Ishikawa (cell line): ENCODE results near the gene CYBRD1.

Experiments used
- CEBPB ChIP-seq: IDR thresholded peaks from 2 replicates; pipeline ENCODE4 v1.6.1; 2012
- CREB1 ChIP-seq: IDR thresholded peaks from 2 replicates; pipeline ENCODE4 v1.6.1; 2012; ENCODE audit warnings: low read depth
- EGR1 ChIP-seq: IDR thresholded peaks from 2 replicates; pipeline ENCODE4 v1.6.1; 2012
- EP300 ChIP-seq: IDR thresholded peaks from 2 replicates; pipeline ENCODE4 v1.6.1; 2012; ENCODE audit warnings: borderline replicate concordance
- FOXM1 ChIP-seq: IDR thresholded peaks from 2 replicates; pipeline ENCODE4 v1.6.1; 2012; ENCODE audit warnings: low read depth, borderline replicate concordance
- MAX ChIP-seq: IDR thresholded peaks from 2 replicates; pipeline ENCODE4 v1.6.1; 2012
- NFIC ChIP-seq: IDR thresholded peaks from 2 replicates; pipeline ENCODE4 v1.6.1; 2012
- RAD21 ChIP-seq: IDR thresholded peaks from 2 replicates; pipeline ENCODE4 v1.6.1; 2012; ENCODE audit warnings: low read depth
- REST ChIP-seq: IDR thresholded peaks from 2 replicates; pipeline ENCODE4 v1.6.1; 2012; ENCODE audit warnings: low read depth, mild to moderate bottlenecking
- TAF1 ChIP-seq: IDR thresholded peaks from 2 replicates; pipeline ENCODE4 v1.6.1; 2012; ENCODE audit warnings: low read depth, mild to moderate bottlenecking
- TCF12 ChIP-seq: IDR thresholded peaks from 2 replicates; pipeline ENCODE4 v1.6.1; 2012; ENCODE audit warnings: low read depth
- TEAD4 ChIP-seq: IDR thresholded peaks from 2 replicates; pipeline ENCODE4 v1.6.1; 2012
- USF1 ChIP-seq: IDR thresholded peaks from 2 replicates; pipeline ENCODE4 v1.6.1; 2012
- YY1 ChIP-seq: IDR thresholded peaks from 2 replicates; pipeline ENCODE4 v1.6.1; 2012; ENCODE audit warnings: low read depth
- ZBTB7A ChIP-seq: IDR thresholded peaks from 2 replicates; pipeline ENCODE4 v1.6.1; 2012; ENCODE audit warnings: low read depth

CYBRD1 gene

GRCh38 chr2:171531836-171532450 is 9.7 kb downstream of the CYBRD1 start:
- TF ChIP-seq REST = no peak
- no peak for TF ChIP-seq ZBTB7A
- TF ChIP-seq EGR1 = no peak
- no peak for TF ChIP-seq TEAD4
- TF ChIP-seq FOXM1 = no peak
- no peak for TF ChIP-seq TAF1
- TF ChIP-seq CEBPB = no peak
- no peak for TF ChIP-seq TCF12
- TF ChIP-seq MAX = no peak
- TF ChIP-seq RAD21 = no peak
- no peak for TF ChIP-seq NFIC
- TF ChIP-seq USF1 = no peak
- TF ChIP-seq CREB1 = no peak
- TF ChIP-seq YY1 = no peak
- no peak for TF ChIP-seq EP300

GRCh38 chr2:171533331-171533730 is 11.1 kb downstream of the CYBRD1 start:
- TF ChIP-seq FOXM1 (no peak), USF1 (no peak), EGR1 (no peak), CEBPB (no peak), CREB1 (no peak), ZBTB7A (no peak), REST (no peak), MAX (no peak)

- TF ChIP-seq YY1 (no peak), USF1 (no peak), CREB1 (no peak), RAD21 (no peak), FOXM1 (no peak), ZBTB7A (no peak)
Measured at GRCh38 chr2:171540437-171540836, 18.2 kb downstream of the CYBRD1 start.

GRCh38 chr2:171541202-171541887 is 19.1 kb downstream of the CYBRD1 start:
- TF ChIP-seq TEAD4 = no peak
- no peak for TF ChIP-seq EGR1
- no peak for TF ChIP-seq RAD21
- no peak for TF ChIP-seq TAF1
- TF ChIP-seq CEBPB = no peak
- TF ChIP-seq NFIC = no peak
- no peak for TF ChIP-seq REST
- no peak for TF ChIP-seq YY1
